IMR-90 (cell line): ENCODE data around the gene BRD4. TPM values are rescaled to one million over a fixed set of nuclear protein-coding genes. Genes with fewer than 3 reads are reported as not detected.

Experiments
- ATAC-seq: fragments of 200-7000 bp; cut with Tn5 transposase; 2 replicates; pipeline ENCODE4 v1.9.1; 2020; ENCODE audit warnings: low read depth, mild to moderate bottlenecking, moderate library complexity
- BruUV-seq: library from RNA; stranded (reverse); fragments of 400-500 nt; replicated peaks from 2 replicates; lab custom pipeline; 2021; lab: Mats Ljungman, UMichigan
- CTCF ChIA-PET: fragments of 300-600 bp; formaldehyde crosslinking; extraction: SDS; loops from one replicate; lab custom pipeline; 2021; ENCODE audit warnings: antibody characterized with exemption; lab: Yijun Ruan, JAX
- POLR2A ChIA-PET: fragments of 300-600 bp; sonication (Branson Sonifier 250); formaldehyde crosslinking; loops from one replicate; lab custom pipeline; 2022; ENCODE audit warnings: antibody characterized with exemption; ENCODE audit not compliant: unreplicated experiment; lab: Charles Lee
- DNase-seq: peaks from one replicate; pipeline ENCODE4 v3.0.0; 2013
- H2AFZ ChIP-seq: replicated peaks from 2 replicates; pipeline ENCODE3; 2013; ENCODE audit warnings: low read length, mild to moderate bottlenecking; ENCODE audit not compliant: poor library complexity
- H2AK5ac ChIP-seq: 2 replicates; pipeline ENCODE4 v1.6.1; 2013; ENCODE audit warnings: low read depth, low read length, inconsistent platforms
- H2AK9ac ChIP-seq: replicated peaks from 2 replicates; pipeline ENCODE3; 2013; ENCODE audit warnings: mild to moderate bottlenecking, low read depth, low read length, moderate library complexity; ENCODE audit not compliant: poor library complexity
- H2BK120ac ChIP-seq: 2 replicates; pipeline ENCODE4 v1.6.1; 2013; ENCODE audit warnings: low read depth, low read length, inconsistent platforms
- H2BK15ac ChIP-seq: 3 replicates; pipeline ENCODE4 v1.6.1; 2013; ENCODE audit warnings: low read depth, low read length, inconsistent platforms
- H2BK20ac ChIP-seq: 2 replicates; pipeline ENCODE4 v1.6.1; 2013; ENCODE audit warnings: low read depth, mild to moderate bottlenecking, inconsistent platforms, low read length, moderate library complexity
- H2BK5ac ChIP-seq: 2 replicates; pipeline ENCODE4 v1.6.1; 2013; ENCODE audit warnings: mild to moderate bottlenecking, low read depth, low read length, inconsistent platforms; ENCODE audit not compliant: poor library complexity, severe bottlenecking
- H3K14ac ChIP-seq: replicated peaks from 2 replicates; pipeline ENCODE4 v1.6.1; 2013; ENCODE audit warnings: low read depth, low read length, inconsistent platforms
- H3K18ac ChIP-seq: 2 replicates; pipeline ENCODE4 v1.6.1; 2013; ENCODE audit warnings: low read depth, low read length, control low read depth
- H3K23ac ChIP-seq: 2 replicates; pipeline ENCODE4 v1.6.1; 2013; ENCODE audit warnings: low read depth, low read length, inconsistent platforms
- H3K27ac ChIP-seq: 2 replicates; pipeline ENCODE4 v1.5.1; 2013; ENCODE audit warnings: mild to moderate bottlenecking, control low read depth, low read length; ENCODE audit not compliant: insufficient read depth
- H3K27me3 ChIP-seq: 2 replicates; pipeline ENCODE4 v1.6.1; 2013; ENCODE audit warnings: low read length; ENCODE audit not compliant: control insufficient read depth, insufficient read depth
- H3K36me3 ChIP-seq: 2 replicates; pipeline ENCODE4 v1.6.1; 2013; ENCODE audit warnings: low read length, mixed read lengths; ENCODE audit not compliant: control insufficient read depth, insufficient read depth
- H3K4ac ChIP-seq: 2 replicates; pipeline ENCODE4 v1.6.1; 2013; ENCODE audit warnings: low read depth, low read length, inconsistent platforms
- H3K4me1 ChIP-seq: 2 replicates; pipeline ENCODE4 v1.6.1; 2013; ENCODE audit warnings: low read length, mixed read lengths; ENCODE audit not compliant: control insufficient read depth, insufficient read depth
- H3K4me2 ChIP-seq: 2 replicates; pipeline ENCODE4 v1.6.1; 2013; ENCODE audit warnings: low read depth, mild to moderate bottlenecking, control low read depth, low read length, moderate library complexity
- H3K4me3 ChIP-seq: 2 replicates; pipeline ENCODE4 v1.5.1; 2013; ENCODE audit warnings: low read depth, mild to moderate bottlenecking, control low read depth, low read length, moderate library complexity; ENCODE audit not compliant: insufficient read depth
- H3K56ac ChIP-seq: 2 replicates; pipeline ENCODE4 v1.6.1; 2013; ENCODE audit warnings: low read length, inconsistent platforms; ENCODE audit not compliant: insufficient read depth; ENCODE audit errors: extremely low read depth
- H3K79me1 ChIP-seq, 2 experiments: 2 replicates each; pipeline ENCODE4 v1.6.1; 2013; ENCODE audit warnings: low read length in 2 of 2, inconsistent platforms in 1 of 2, low read depth in 1 of 2
- H3K9ac ChIP-seq: 2 replicates; pipeline ENCODE4 v1.6.1; 2013; ENCODE audit warnings: low read depth, low read length, control low read depth
- H3K9me1 ChIP-seq: 2 replicates; pipeline ENCODE4 v1.6.1; 2013; ENCODE audit warnings: low read length, inconsistent platforms; ENCODE audit not compliant: insufficient read depth
- H3K9me3 ChIP-seq: 2 replicates; pipeline ENCODE4 v1.6.1; 2013; ENCODE audit warnings: low read length; ENCODE audit not compliant: control insufficient read depth, insufficient read depth
- H4K20me1 ChIP-seq: 2 replicates; pipeline ENCODE4 v1.6.1; 2013; ENCODE audit warnings: low read length, inconsistent platforms; ENCODE audit not compliant: insufficient read depth
- H4K5ac ChIP-seq: 2 replicates; pipeline ENCODE4 v1.6.1; 2013; ENCODE audit warnings: mild to moderate bottlenecking, low read depth, low read length, control low read depth
- H4K8ac ChIP-seq, 2 experiments: 2 replicates each; pipeline ENCODE4 v1.6.1; 2013; ENCODE audit warnings: low read depth in 2 of 2, low read length in 2 of 2, control low read depth in 1 of 2, inconsistent platforms in 1 of 2
- H4K91ac ChIP-seq: 2 replicates; pipeline ENCODE4 v1.6.1; 2013; ENCODE audit warnings: low read depth, low read length, inconsistent platforms; ENCODE audit not compliant: insufficient read depth
- BHLHE40 ChIP-seq: fragments of 150-350 bp; IDR thresholded peaks from 2 replicates; pipeline ENCODE4 v1.6.1; 2016; ENCODE audit warnings: mild to moderate bottlenecking, low read depth, low read length
- MAZ ChIP-seq: IDR thresholded peaks from 2 replicates; pipeline ENCODE4 v1.6.1; 2012; ENCODE audit warnings: low read depth, mild to moderate bottlenecking, low read length, improper control_type of control experiment, moderate library complexity, borderline replicate concordance
- MXI1 ChIP-seq: IDR thresholded peaks from 2 replicates; pipeline ENCODE4 v1.6.1; 2012; ENCODE audit warnings: low read depth, mild to moderate bottlenecking, low read length, moderate library complexity, borderline replicate concordance
- POLR2A ChIP-seq: IDR thresholded peaks from 2 replicates; pipeline ENCODE4 v1.6.1; 2012; ENCODE audit warnings: mild to moderate bottlenecking, low read depth, low read length
- RAD21 ChIP-seq: IDR thresholded peaks from 2 replicates; pipeline ENCODE4 v1.6.1; 2012; ENCODE audit warnings: low read length, improper control_type of control experiment
- RFX5 ChIP-seq: IDR thresholded peaks from 2 replicates; pipeline ENCODE4 v1.8.0; 2012; ENCODE audit warnings: low read depth, mild to moderate bottlenecking, low read length, moderate library complexity
- SMC3 ChIP-seq: fragments of 150-350 bp; IDR thresholded peaks from 2 replicates; pipeline ENCODE4 v1.6.1; 2016; ENCODE audit warnings: low read depth, mild to moderate bottlenecking, antibody characterized with exemption, low read length, moderate library complexity
- WGBS, 2 experiments: methylation state at CpG; one replicate each; pipeline versions ENCODE4 v1.1.5 to v1.1.7; 2013; ENCODE audit warnings: missing lambda C conversion rate in 2 of 2; ENCODE audit not compliant: insufficient read length in 1 of 2; ENCODE audit errors: extremely low coverage in 2 of 2; 5-methylcytosine and 5-hydroxymethylcytosine counted together
- dilution Hi-C: fragments of 300-500 bp; cut with HindIII; formaldehyde crosslinking; loops from one replicate; pipeline ENCODE4 v1.14.3; 2018; ENCODE audit warnings: low sequenced_read_pairs; ENCODE audit not compliant: unreplicated experiment
- in situ Hi-C: fragments of 300-500 bp; cut with MboI; formaldehyde crosslinking; loops from 3 replicates; pipeline ENCODE4 v1.14.3; 2019; ENCODE audit warnings: low sequenced_read_pairs, inconsistent platforms, mixed read lengths
- intact Hi-C: fragments of 100-400 bp; cut with micrococcal nuclease; formaldehyde crosslinking; loops from 2 replicates; pipeline ENCODE4 v1.10.0; 2022
- polyA plus RNA-seq, 3 experiments: library from polyadenylated mRNA; depleted of rRNA; stranded (reverse); fragments of >200 nt; gene quantifications; 2 replicates each; pipeline ENCODE4 v1.2.3, GENCODE V29; 2012; ENCODE audit warnings: low replicate concordance in 1 of 3
- total RNA-seq: library from RNA; depleted of rRNA; stranded (reverse); fragments of >200 nt; gene quantifications from 2 replicates; pipeline ENCODE4 v1.2.3, GENCODE V29; 2012
- TF ChIP-seq, protein P1 (sequence below): fragments of 150-350 bp; IDR thresholded peaks from 2 replicates; pipeline ENCODE4 v1.6.1; 2017; ENCODE audit warnings: mild to moderate bottlenecking, antibody characterized with exemption, low read length, low read depth
- TF ChIP-seq, protein P2 (sequence below): conservative IDR thresholded peaks from 2 replicates; pipeline ENCODE4 v1.5.1; 2012; ENCODE audit warnings: mild to moderate bottlenecking, low read depth, low read length, improper control_type of control experiment

Gene BRD4
- total and polyA plus RNA-seq, 2 of the 4 experiments (the other 2 are of a cell fraction) = 7.0 to 21.1 TPM

DNA sequence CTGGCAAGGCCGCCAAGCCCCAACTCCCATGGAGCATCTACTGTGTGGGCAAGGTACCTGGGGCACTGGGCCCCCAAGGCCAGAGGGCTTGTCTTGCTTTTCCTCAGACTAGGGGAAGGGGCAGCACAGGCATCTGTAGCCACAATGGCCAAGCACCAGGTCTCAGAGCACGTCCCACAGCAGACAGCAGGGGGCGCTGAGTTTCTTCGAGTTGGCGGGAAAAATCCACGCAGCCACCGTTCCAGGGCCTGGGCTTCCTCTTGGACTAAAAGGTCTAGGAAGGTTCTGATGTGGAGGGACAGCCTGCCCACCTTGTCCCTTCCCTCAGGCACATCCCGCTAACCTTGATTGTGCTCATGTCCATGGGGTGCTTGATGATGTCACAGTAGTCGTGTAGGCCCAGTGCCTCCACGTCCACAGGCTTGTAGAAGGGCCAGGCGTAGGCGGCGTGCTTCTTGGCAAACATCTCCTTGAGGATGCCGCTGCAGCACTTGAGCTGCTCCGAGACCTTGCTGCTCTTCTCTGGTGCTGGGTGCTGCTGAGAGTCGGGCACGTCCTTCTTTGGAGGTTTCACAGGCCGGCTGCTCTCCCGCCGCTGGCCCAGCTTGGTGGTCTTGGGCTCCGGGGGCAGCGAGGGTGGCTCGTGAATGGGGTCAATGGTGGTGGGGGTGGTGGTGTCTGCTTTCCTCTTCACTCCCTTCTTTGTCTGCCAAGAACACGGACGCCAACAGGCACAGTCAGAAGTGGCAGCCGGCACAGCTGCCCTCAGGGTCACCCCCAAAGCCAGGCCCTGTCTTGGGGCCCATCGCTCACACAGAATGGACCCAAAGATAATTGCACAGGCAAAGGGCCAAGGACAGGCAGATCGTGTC is 68.0 kb downstream of the BRD4 start:
- DNase-seq (peak; percentile 65), ATAC-seq (peak; percentile 38)
- H2BK120ac ChIP-seq = no peak overlapping the region
- no peak overlapping the region for H2BK20ac ChIP-seq
- peaks cover 33% of the 10 kb centered on the region for H3K9me1 ChIP-seq
- H2AK9ac ChIP-seq = no peak overlapping the region
- H3K27me3 ChIP-seq = no peaks in the 10 kb centered on the region
- H2AK5ac ChIP-seq = peak overlapping the region; percentile 51; the same call in 1 of the 2 replicates
- ChIA-PET POLR2A (no interaction called here), CTCF (interaction anchor here (0.6 kb wide), 1 partner anchor 76 kb away, joined by 6 read pairs; no protein-coding TSS in a partner anchor)
- H4K20me1 ChIP-seq = peaks cover 95% of the 10 kb centered on the region
- no peak overlapping the region for H4K91ac ChIP-seq
- no peak overlapping the region for H2BK15ac ChIP-seq
- H3K4me3 ChIP-seq = no peak overlapping the region
- no peak overlapping the region for H2BK5ac ChIP-seq
- TF ChIP-seq, protein P1, sequence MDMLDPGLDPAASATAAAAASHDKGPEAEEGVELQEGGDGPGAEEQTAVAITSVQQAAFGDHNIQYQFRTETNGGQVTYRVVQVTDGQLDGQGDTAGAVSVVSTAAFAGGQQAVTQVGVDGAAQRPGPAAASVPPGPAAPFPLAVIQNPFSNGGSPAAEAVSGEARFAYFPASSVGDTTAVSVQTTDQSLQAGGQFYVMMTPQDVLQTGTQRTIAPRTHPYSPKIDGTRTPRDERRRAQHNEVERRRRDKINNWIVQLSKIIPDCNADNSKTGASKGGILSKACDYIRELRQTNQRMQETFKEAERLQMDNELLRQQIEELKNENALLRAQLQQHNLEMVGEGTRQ = no peak
- TF ChIP-seq MAZ (no peak), RFX5 (no peak), MXI1 (0 out of 2 replicates have a peak, but pooled peaks have one; percentile 43), POLR2A (no peak), BHLHE40 (no peak), SMC3 (peak; percentile 75), RAD21 (peak; percentile 78)
- TF ChIP-seq, protein P2, sequence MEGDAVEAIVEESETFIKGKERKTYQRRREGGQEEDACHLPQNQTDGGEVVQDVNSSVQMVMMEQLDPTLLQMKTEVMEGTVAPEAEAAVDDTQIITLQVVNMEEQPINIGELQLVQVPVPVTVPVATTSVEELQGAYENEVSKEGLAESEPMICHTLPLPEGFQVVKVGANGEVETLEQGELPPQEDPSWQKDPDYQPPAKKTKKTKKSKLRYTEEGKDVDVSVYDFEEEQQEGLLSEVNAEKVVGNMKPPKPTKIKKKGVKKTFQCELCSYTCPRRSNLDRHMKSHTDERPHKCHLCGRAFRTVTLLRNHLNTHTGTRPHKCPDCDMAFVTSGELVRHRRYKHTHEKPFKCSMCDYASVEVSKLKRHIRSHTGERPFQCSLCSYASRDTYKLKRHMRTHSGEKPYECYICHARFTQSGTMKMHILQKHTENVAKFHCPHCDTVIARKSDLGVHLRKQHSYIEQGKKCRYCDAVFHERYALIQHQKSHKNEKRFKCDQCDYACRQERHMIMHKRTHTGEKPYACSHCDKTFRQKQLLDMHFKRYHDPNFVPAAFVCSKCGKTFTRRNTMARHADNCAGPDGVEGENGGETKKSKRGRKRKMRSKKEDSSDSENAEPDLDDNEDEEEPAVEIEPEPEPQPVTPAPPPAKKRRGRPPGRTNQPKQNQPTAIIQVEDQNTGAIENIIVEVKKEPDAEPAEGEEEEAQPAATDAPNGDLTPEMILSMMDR = peak; percentile 68
- H2AFZ ChIP-seq = no peak overlapping the region
- no peak overlapping the region; the same call in 1 of the 2 replicates for H4K5ac ChIP-seq
- no peak overlapping the region for H3K56ac ChIP-seq
- no peaks in the 10 kb centered on the region for H3K9me3 ChIP-seq
- intact Hi-C loops = loop anchor here (1.0 to 2.0 kb wide), 2 partner anchors 67 to 114 kb away; no protein-coding TSS in a partner anchor
- no peak overlapping the region for H3K14ac ChIP-seq
- peak overlapping the region; percentile 7; the same call in 1 of the 2 replicates for H3K27ac ChIP-seq
- peaks cover 29 to 94% of the 10 kb centered on the region in 2 experiments for H3K79me1 ChIP-seq
- H3K36me3 ChIP-seq = peaks cover 67% of the 10 kb centered on the region
- no peak overlapping the region for H3K23ac ChIP-seq
- H3K4me1 ChIP-seq = peaks cover 31% of the 10 kb centered on the region
- dilution Hi-C loops = no loop called here
- H3K4ac ChIP-seq = no peak overlapping the region
- no peak overlapping the region for H3K9ac ChIP-seq
- H3K4me2 ChIP-seq = no peak overlapping the region
- no peak overlapping the region for H3K18ac ChIP-seq
- no peak overlapping the region; a peak in 1 of 4 replicates for H4K8ac ChIP-seq
- BruUV-seq = TSS peak; percentile 84
- WGBS, 2 experiments = 78% methylated on average over 9 of the region's 28 CpGs; no CpG with 5 or more reads in 1 of the 2 experiments
- in situ Hi-C loops = no loop called here
